HepG2 (cell line): ENCODE results near the gene ATM. TPM values are rescaled to one million over a fixed set of nuclear protein-coding genes. Genes with fewer than 3 reads are reported as not detected.
A peak's percentile ranks its signal among the peaks of the same experiment; 100 is the strongest.

Source experiments
- ATAC-seq: fragments of 200-7000 bp; cut with Tn5 transposase; 3 replicates; pipeline ENCODE4 v1.9.1; 2020; ENCODE audit warnings: mild to moderate bottlenecking, moderate library complexity
- Bru-seq: library from RNA; stranded (reverse); fragments of 400-500 nt; gene quantifications from one replicate; lab custom pipeline; 2021; lab: Mats Ljungman, UMichigan
- BruChase-seq, 2 experiments: library from RNA; stranded (reverse); fragments of 400-500 nt; gene quantifications; one replicate each; lab custom pipeline; 2021; lab: Mats Ljungman, UMichigan
- BruUV-seq: library from RNA; stranded (reverse); fragments of 400-500 nt; replicated peaks from 2 replicates; lab custom pipeline; 2021; lab: Mats Ljungman, UMichigan
- CTCF ChIA-PET: fragments of 300-600 bp; formaldehyde crosslinking; extraction: SDS; loops from one replicate; lab custom pipeline; 2021; ENCODE audit warnings: low total read pairs, inconsistent platforms, low intra/inter-chr PET ratio; lab: Yijun Ruan, JAX
- POLR2A ChIA-PET: fragments of 350-600 bp; sonication (Branson Sonifier 250); formaldehyde crosslinking; loops from one replicate; lab custom pipeline; 2020; ENCODE audit warnings: antibody characterized with exemption, inconsistent platforms; lab: Yijun Ruan, JAX
- DNase-seq: peaks from one replicate; pipeline ENCODE4 v3.0.0-alpha.2; 2015; ENCODE audit warnings: low spot score
- FAIRE-seq: peaks from 3 replicates; lab custom pipeline; 2011; peaks lifted over from hg19 to GRCh38; lab: Jason Lieb, UNC
- H2AFZ ChIP-seq: one replicate; pipeline ENCODE4 v1.6.1; 2011; ENCODE audit warnings: low read length, inconsistent platforms
- H3K27ac ChIP-seq: fragments of 300-600 bp; 3 replicates; pipeline ENCODE4 v1.8.0; 2011; ENCODE audit warnings: mixed run types, mild to moderate bottlenecking, mixed read lengths, low read length, inconsistent platforms; ENCODE audit not compliant: insufficient read depth; ENCODE audit errors: extremely low read length
- H3K27me3 ChIP-seq, 2 experiments: fragments of 200-600 bp in 1 of 2; 2 replicates in 1 of 2; 3 replicates in 1 of 2; pipeline versions ENCODE4 v1.6.0 to v1.8.0; 2011; ENCODE audit warnings: low read length in 2 of 2, mild to moderate bottlenecking in 2 of 2, moderate library complexity in 2 of 2, inconsistent platforms in 1 of 2; ENCODE audit not compliant: insufficient read depth in 2 of 2, control insufficient read depth in 1 of 2
- H3K36me3 ChIP-seq, 2 experiments: fragments of 200-600 bp in 1 of 2; replicated peaks in 1 of 2; 2 replicates in 1 of 2; 3 replicates in 1 of 2; pipeline versions ENCODE4 v1.5.1 to v1.8.0; 2011; ENCODE audit warnings: low read length in 2 of 2, inconsistent platforms in 1 of 2; ENCODE audit not compliant: insufficient read depth in 2 of 2, control insufficient read depth in 1 of 2
- H3K4me1 ChIP-seq: 2 replicates; pipeline ENCODE4 v1.5.1; 2012; ENCODE audit warnings: low read length, inconsistent platforms; ENCODE audit not compliant: insufficient read depth
- H3K4me2 ChIP-seq: 2 replicates; pipeline ENCODE4 v1.6.0; 2011; ENCODE audit warnings: low read depth, low read length, inconsistent platforms
- H3K4me3 ChIP-seq, 3 experiments: fragments of 200-600 bp in 1 of 3; sonication (generic), shearing (Covaris generic) in 1 of 3; replicated peaks in 1 of 3; 2 replicates each; pipeline ENCODE4 v1.5.1; 2011 to 2016; ENCODE audit warnings: low read length in 3 of 3, inconsistent platforms in 2 of 3, low read depth in 2 of 3, mild to moderate bottlenecking in 2 of 3, control low read depth in 1 of 3, mixed read lengths in 1 of 3; ENCODE audit not compliant: insufficient read depth in 1 of 3
- H3K79me2 ChIP-seq: one replicate; pipeline ENCODE4 v1.6.1; 2011; ENCODE audit warnings: low read length, inconsistent platforms; ENCODE audit not compliant: insufficient read depth
- H3K9ac ChIP-seq: 2 replicates; pipeline ENCODE4 v1.6.0; 2011; ENCODE audit warnings: mild to moderate bottlenecking, low read depth, low read length, inconsistent platforms; ENCODE audit not compliant: insufficient read depth
- H3K9me3 ChIP-seq: 2 replicates; pipeline ENCODE4 v1.5.1; 2012; ENCODE audit warnings: mild to moderate bottlenecking, low read length
- H4K20me1 ChIP-seq: 2 replicates; pipeline ENCODE4 v1.6.0; 2011; ENCODE audit warnings: inconsistent platforms, mild to moderate bottlenecking, low read length, moderate library complexity; ENCODE audit not compliant: insufficient read depth
- ATF4 ChIP-seq, 2 experiments: fragments of 450-650 bp in 1 of 2; sonication (generic) in 1 of 2; formaldehyde crosslinking; IDR thresholded peaks; 2 replicates each; pipeline versions ENCODE4 v1.5.0 to v1.8.0; 2020 to 2022; ENCODE audit warnings: mild to moderate bottlenecking in 1 of 2, missing genetic modification reagents in 1 of 2
- GZF1 ChIP-seq: sonication (generic); formaldehyde crosslinking; IDR thresholded peaks from 2 replicates; pipeline ENCODE4 v1.5.1; 2020; ENCODE audit warnings: mild to moderate bottlenecking, missing genetic modification reagents
- MEF2D ChIP-seq: sonication (generic); formaldehyde crosslinking; IDR thresholded peaks from 2 replicates; pipeline ENCODE4 v1.5.1; 2020; ENCODE audit warnings: mild to moderate bottlenecking, missing genetic modification reagents
- RXRA ChIP-seq: sonication (generic); formaldehyde crosslinking; IDR thresholded peaks from 2 replicates; pipeline ENCODE4 v1.5.1; 2020; ENCODE audit warnings: missing genetic modification reagents
- SOX5 ChIP-seq: IDR thresholded peaks from 2 replicates; pipeline ENCODE4 v1.6.1; 2016; ENCODE audit warnings: borderline replicate concordance
- ZNF230 ChIP-seq: sonication (generic); formaldehyde crosslinking; IDR thresholded peaks from 2 replicates; pipeline ENCODE4 v1.4.0; 2020; ENCODE audit warnings: mild to moderate bottlenecking, missing genetic modification reagents
- WGBS: methylation state at CpG from one replicate; pipeline ENCODE4 v1.1.6; 2017; ENCODE audit warnings: low lambda C conversion rate; 5-methylcytosine and 5-hydroxymethylcytosine counted together
- in situ Hi-C: cut with HindIII; loops from 2 replicates; pipeline ENCODE4 v1.10.0; 2017; ENCODE audit warnings: low pct_unique_long_range_greater_than_20kb; ENCODE audit not compliant: extremely low pct_ligation_motif_present
- intact Hi-C: fragments of 100-400 bp; cut with micrococcal nuclease; formaldehyde crosslinking; loops from one replicate; pipeline ENCODE4 v1.10.0; 2022; ENCODE audit not compliant: unreplicated experiment
- long read RNA-seq, 2 experiments: library from RNA in 1 of 2; library from polyadenylated mRNA in 1 of 2; stranded (forward) in 1 of 2; unstranded in 1 of 2; transcript quantifications; one replicate each; pipeline ENCODE4 v2.0.0, GENCODE V29; 2019 to 2022
- polyA minus RNA-seq, 3 experiments: library from RNA; depleted of rRNA, polyadenylated mRNA; stranded (reverse); fragments of >200 nt; gene quantifications; 2 replicates each; pipeline ENCODE4 v1.2.3, GENCODE V29; 2011; ENCODE audit warnings: low replicate concordance in 1 of 3
- polyA plus RNA-seq, 8 experiments: library from polyadenylated mRNA; depleted of rRNA in 3 of 8; stranded (reverse) in 7 of 8; unstranded in 1 of 8; fragments of >200 nt; fragmentation: Illumina TruSeq in 4 of 8; extraction: Trizol in 4 of 8; gene quantifications; 2 replicates each; pipeline versions ENCODE4 v1.2.1 to v1.2.3, GENCODE V29; 2011 to 2016; ENCODE audit warnings: low read depth in 4 of 8, missing spikeins in 1 of 8, mixed read lengths in 1 of 8; ENCODE audit not compliant: insufficient read depth in 1 of 8
- total RNA-seq, 5 experiments: library from RNA; depleted of rRNA; stranded (reverse); fragments of >200 nt; fragmentation: Illumina TruSeq; extraction: Trizol; gene quantifications; 2 replicates each; pipeline ENCODE4 v1.2.3, GENCODE V29; 2016; ENCODE audit warnings: low read depth in 1 of 5
- TF ChIP-seq, protein P1 (sequence below): IDR thresholded peaks from 2 replicates; pipeline ENCODE4 v1.6.1; 2016; ENCODE audit warnings: missing compliant biosample characterization, missing genetic modification reagents, borderline replicate concordance
- TF ChIP-seq, protein P2 (sequence below): sonication (generic); formaldehyde crosslinking; IDR thresholded peaks from 2 replicates; pipeline ENCODE4 v1.4.0; 2020; ENCODE audit warnings: mild to moderate bottlenecking, missing genetic modification reagents

The ATM gene, protein sequence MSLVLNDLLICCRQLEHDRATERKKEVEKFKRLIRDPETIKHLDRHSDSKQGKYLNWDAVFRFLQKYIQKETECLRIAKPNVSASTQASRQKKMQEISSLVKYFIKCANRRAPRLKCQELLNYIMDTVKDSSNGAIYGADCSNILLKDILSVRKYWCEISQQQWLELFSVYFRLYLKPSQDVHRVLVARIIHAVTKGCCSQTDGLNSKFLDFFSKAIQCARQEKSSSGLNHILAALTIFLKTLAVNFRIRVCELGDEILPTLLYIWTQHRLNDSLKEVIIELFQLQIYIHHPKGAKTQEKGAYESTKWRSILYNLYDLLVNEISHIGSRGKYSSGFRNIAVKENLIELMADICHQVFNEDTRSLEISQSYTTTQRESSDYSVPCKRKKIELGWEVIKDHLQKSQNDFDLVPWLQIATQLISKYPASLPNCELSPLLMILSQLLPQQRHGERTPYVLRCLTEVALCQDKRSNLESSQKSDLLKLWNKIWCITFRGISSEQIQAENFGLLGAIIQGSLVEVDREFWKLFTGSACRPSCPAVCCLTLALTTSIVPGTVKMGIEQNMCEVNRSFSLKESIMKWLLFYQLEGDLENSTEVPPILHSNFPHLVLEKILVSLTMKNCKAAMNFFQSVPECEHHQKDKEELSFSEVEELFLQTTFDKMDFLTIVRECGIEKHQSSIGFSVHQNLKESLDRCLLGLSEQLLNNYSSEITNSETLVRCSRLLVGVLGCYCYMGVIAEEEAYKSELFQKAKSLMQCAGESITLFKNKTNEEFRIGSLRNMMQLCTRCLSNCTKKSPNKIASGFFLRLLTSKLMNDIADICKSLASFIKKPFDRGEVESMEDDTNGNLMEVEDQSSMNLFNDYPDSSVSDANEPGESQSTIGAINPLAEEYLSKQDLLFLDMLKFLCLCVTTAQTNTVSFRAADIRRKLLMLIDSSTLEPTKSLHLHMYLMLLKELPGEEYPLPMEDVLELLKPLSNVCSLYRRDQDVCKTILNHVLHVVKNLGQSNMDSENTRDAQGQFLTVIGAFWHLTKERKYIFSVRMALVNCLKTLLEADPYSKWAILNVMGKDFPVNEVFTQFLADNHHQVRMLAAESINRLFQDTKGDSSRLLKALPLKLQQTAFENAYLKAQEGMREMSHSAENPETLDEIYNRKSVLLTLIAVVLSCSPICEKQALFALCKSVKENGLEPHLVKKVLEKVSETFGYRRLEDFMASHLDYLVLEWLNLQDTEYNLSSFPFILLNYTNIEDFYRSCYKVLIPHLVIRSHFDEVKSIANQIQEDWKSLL (N-terminal part only)
- total RNA-seq (2016; rRNA removed; fragmentation: Illumina TruSeq; extraction: Trizol) (61.1 and 71.6 TPM in 2 replicates), polyA plus RNA-seq (2011; rRNA removed) (39.5 and 40.0 TPM in 2 replicates), polyA minus RNA-seq (2011; rRNA and poly(A)+ RNA removed; ENCODE audit: low replicate concordance) (51.6 and 65.8 TPM in 2 replicates), Bru-seq, nascent RNA (percentile 80 among the genes with signal in this experiment), BruChase-seq, experiment 1, labeled RNA remaining after a 6-hour chase (percentile 88 among the genes with signal in this experiment), BruChase-seq, experiment 2, labeled RNA remaining after a 2-hour chase (percentile 86 among the genes with signal in this experiment)
- total RNA-seq (2016; cell fraction: cytosol; rRNA removed; fragmentation: Illumina TruSeq; extraction: Trizol; ENCODE audit: low read depth) = 43.6 and 66.5 TPM in 2 replicates
- 64.7 and 69.5 TPM in 2 replicates for total RNA-seq (2016; cell fraction: insoluble cytoplasmic fraction; rRNA removed; fragmentation: Illumina TruSeq; extraction: Trizol)
- total RNA-seq (2016; cell fraction: membrane; rRNA removed; fragmentation: Illumina TruSeq; extraction: Trizol) = 41.9 and 47.7 TPM in 2 replicates
- 142 and 164 TPM in 2 replicates for total RNA-seq (2016; cell fraction: nucleus; rRNA removed; fragmentation: Illumina TruSeq; extraction: Trizol)
- polyA plus RNA-seq (2011; cell fraction: cytosol; rRNA removed) = 11.0 and 21.3 TPM in 2 replicates
- 67.8 and 83.9 TPM in 2 replicates for polyA plus RNA-seq (2011; cell fraction: nucleus; rRNA removed)
- polyA plus RNA-seq (2012) = 24.1 and 34.9 TPM in 2 replicates
- polyA plus RNA-seq (2016; cell fraction: cytosol; fragmentation: Illumina TruSeq; extraction: Trizol; ENCODE audit: low read depth) = 2.1 and 2.6 TPM in 2 replicates
- 35.5 and 37.3 TPM in 2 replicates for polyA plus RNA-seq (2016; cell fraction: insoluble cytoplasmic fraction; fragmentation: Illumina TruSeq; extraction: Trizol; ENCODE audit: low read depth)
- 4.3 and 5.2 TPM in 2 replicates for polyA plus RNA-seq (2016; cell fraction: membrane; fragmentation: Illumina TruSeq; extraction: Trizol; ENCODE audit: low read depth)
- 118 and 119 TPM in 2 replicates for polyA plus RNA-seq (2016; cell fraction: nucleus; fragmentation: Illumina TruSeq; extraction: Trizol; ENCODE audit: insufficient read depth, low read depth)
- 24.1 and 39.3 TPM in 2 replicates for polyA minus RNA-seq (2011; cell fraction: cytosol; rRNA and poly(A)+ RNA removed)
- polyA minus RNA-seq (2011; cell fraction: nucleus; rRNA and poly(A)+ RNA removed) = 500 and 521 TPM in 2 replicates
- long read RNA-seq, experiment 1, partial matches to known transcripts = 4 of 5 reads
- long read RNA-seq, experiment 1, other reads (novel, unspliced or antisense) = 1 of 5 reads
- long read RNA-seq, experiment 2, partial matches to known transcripts = 1 of 15 reads
- long read RNA-seq, experiment 2, other reads (novel, unspliced or antisense) = 14 of 15 reads

DNA sequence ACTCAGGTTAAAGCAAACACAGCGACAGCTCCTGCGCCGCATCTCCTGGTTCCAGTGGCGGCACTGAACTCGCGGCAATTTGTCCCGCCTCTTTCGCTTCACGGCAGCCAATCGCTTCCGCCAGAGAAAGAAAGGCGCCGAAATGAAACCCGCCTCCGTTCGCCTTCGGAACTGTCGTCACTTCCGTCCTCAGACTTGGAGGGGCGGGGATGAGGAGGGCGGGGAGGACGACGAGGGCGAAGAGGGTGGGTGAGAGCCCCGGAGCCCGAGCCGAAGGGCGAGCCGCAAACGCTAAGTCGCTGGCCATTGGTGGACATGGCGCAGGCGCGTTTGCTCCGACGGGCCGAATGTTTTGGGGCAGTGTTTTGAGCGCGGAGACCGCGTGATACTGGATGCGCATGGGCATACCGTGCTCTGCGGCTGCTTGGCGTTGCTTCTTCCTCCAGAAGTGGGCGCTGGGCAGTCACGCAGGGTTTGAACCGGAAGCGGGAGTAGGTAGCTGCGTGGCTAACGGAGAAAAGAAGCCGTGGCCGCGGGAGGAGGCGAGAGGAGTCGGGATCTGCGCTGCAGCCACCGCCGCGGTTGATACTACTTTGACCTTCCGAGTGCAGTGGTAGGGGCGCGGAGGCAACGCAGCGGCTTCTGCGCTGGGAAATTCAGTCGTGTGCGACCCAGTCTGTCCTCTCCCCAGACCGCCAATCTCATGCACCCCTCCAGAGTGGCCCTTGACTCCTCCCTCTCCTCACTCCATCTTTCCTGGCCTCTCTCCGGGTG, at the start of gene ATM, which contains the start of gene NPAT:
ATM (plus strand) TSS at position 494 of the 774 bp plus-strand sequence. CDS start 4,558 bp downstream, outside the sequence.
NPAT (minus strand) TSS at position 65 of the 774 bp plus-strand sequence. CDS start 102 bp downstream, outside the sequence.
- peak within 1 kb of the TSS; percentile 89 for H3K4me2 ChIP-seq
- peaks cover 0 to 2% of the 10 kb centered on the region in 2 experiments; a peak in 1 of 5 replicates for H3K27me3 ChIP-seq
- ChIA-PET CTCF (no interaction called here), POLR2A (interaction anchor here (1.0 to 5.7 kb wide), 9 partner anchors 9 to 214 kb away, joined by 3 to 56 read pairs (median 4); partner anchors contain the start of gene CUL5)
- peaks cover 50% of the 10 kb centered on the region for H3K4me1 ChIP-seq
- FAIRE-seq (peak; percentile 96), DNase-seq (peak; percentile 97), ATAC-seq (peak; percentile 92)
- H3K27ac ChIP-seq = peak within 1 kb of the TSS; percentile 96
- BruUV-seq = no TSS peak
- H3K9ac ChIP-seq = peak within 1 kb of the TSS; percentile 93
- no peaks in the 10 kb centered on the region; a peak in 2 of 5 replicates for H3K36me3 ChIP-seq
- H3K9me3 ChIP-seq = no peaks in the 10 kb centered on the region
- in situ Hi-C loops (no loop called here), intact Hi-C loops (loop anchor here (1.0 to 5.0 kb wide), 3 partner anchors 11 to 425 kb away; partner anchors contain the start of gene ACAT1)
- 1% methylated on average over 34 of the region's 70 CpGs for WGBS
- H4K20me1 ChIP-seq = no peaks in the 10 kb centered on the region
- peak within 1 kb of the TSS; percentile 60 for H2AFZ ChIP-seq
- peak within 1 kb of the TSS; percentile 86 to 91 (median 88) for H3K4me3 ChIP-seq
- H3K79me2 ChIP-seq = peaks cover 84% of the 10 kb centered on the region
- TF ChIP-seq, protein P1, sequence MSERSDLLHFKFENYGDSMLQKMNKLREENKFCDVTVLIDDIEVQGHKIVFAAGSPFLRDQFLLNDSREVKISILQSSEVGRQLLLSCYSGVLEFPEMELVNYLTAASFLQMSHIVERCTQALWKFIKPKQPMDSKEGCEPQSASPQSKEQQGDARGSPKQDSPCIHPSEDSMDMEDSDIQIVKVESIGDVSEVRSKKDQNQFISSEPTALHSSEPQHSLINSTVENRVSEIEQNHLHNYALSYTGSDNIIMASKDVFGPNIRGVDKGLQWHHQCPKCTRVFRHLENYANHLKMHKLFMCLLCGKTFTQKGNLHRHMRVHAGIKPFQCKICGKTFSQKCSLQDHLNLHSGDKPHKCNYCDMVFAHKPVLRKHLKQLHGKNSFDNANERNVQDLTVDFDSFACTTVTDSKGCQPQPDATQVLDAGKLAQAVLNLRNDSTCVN (CRISPR knock-in tag) = peak; percentile 5; the same call in 1 of the 2 replicates
- peak; percentile 60 for TF ChIP-seq ZNF230
- TF ChIP-seq ATF4 (CRISPR knock-in tag; IDR thresholded peaks at IDR 0.05) = 0 out of 4 replicates have a peak, but pooled peaks of 1 of the 2 experiments have one; percentile 48
- TF ChIP-seq RXRA (CRISPR knock-in tag) = peak; percentile 63
- no peak for TF ChIP-seq GZF1 (CRISPR knock-in tag)
- TF ChIP-seq, protein P2, sequence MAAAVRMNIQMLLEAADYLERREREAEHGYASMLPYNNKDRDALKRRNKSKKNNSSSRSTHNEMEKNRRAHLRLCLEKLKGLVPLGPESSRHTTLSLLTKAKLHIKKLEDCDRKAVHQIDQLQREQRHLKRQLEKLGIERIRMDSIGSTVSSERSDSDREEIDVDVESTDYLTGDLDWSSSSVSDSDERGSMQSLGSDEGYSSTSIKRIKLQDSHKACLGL (CRISPR knock-in tag) = peak; percentile 68
- peak; percentile 64 for TF ChIP-seq MEF2D (CRISPR knock-in tag)
- TF ChIP-seq SOX5 = peak; percentile 16; the same call in 1 of the 2 replicates
